HG02973 (cell line): ENCODE data around the gene SPDYC.
A peak's percentile ranks its signal among the peaks of the same experiment; 100 is the strongest.

Source experiments
- ATAC-seq: cut with Tn5 transposase; IDR thresholded peaks from one replicate; pipeline ENCODE4 v1.9.1; 2021; ENCODE audit warnings: moderate library complexity; ENCODE audit not compliant: unreplicated experiment

The SPDYC gene

GRCh38 chr11:65170058-65170534 is at the start of gene SPDYC:
TSS of gene SPDYC (plus strand) at chr11:65170233. CDS start at chr11:65171358, 1,125 bp downstream.
- no peak for ATAC-seq

- no peak for ATAC-seq
These were observed 49.2 kb upstream of the SPDYC start for GRCh38 chr11:65120831-65121230.

- no peak for ATAC-seq
These were observed 48.6 kb upstream of the SPDYC start for GRCh38 chr11:65121447-65121864.

- peak; percentile 51 for ATAC-seq
These were observed 48.0 kb upstream of the SPDYC start, which contains the start of the genes FAU and MRPL49 for GRCh38 chr11:65121865-65122696. TSS of gene FAU (minus strand) at chr11:65122134. CDS start at chr11:65121813, 321 bp downstream. TSS of gene MRPL49 (plus strand) at chr11:65122321. CDS start at chr11:65122347, 26 bp downstream.

GRCh38 chr11:65124480-65125196 is 45.4 kb upstream of the SPDYC start:
- ATAC-seq = no peak

- no peak for ATAC-seq
These were observed 44.6 kb upstream of the SPDYC start for GRCh38 chr11:65125197-65126056.

- ATAC-seq = no peak
These were observed 43.3 kb upstream of the SPDYC start for GRCh38 chr11:65126624-65127274.

GRCh38 chr11:65127473-65128181 is 42.4 kb upstream of the SPDYC start:
- ATAC-seq = no peak

GRCh38 chr11:65128182-65129145 is 41.6 kb upstream of the SPDYC start:
- ATAC-seq = no peak

- ATAC-seq = no peak
These were observed 40.2 kb upstream of the SPDYC start for GRCh38 chr11:65129649-65130441.

- ATAC-seq = no peak
These were observed 39.2 kb upstream of the SPDYC start for GRCh38 chr11:65130631-65131416.

GRCh38 chr11:65131417-65131776 is 38.6 kb upstream of the SPDYC start:
- no peak for ATAC-seq

- ATAC-seq = no peak
These were observed 38.2 kb upstream of the SPDYC start for GRCh38 chr11:65131895-65132237.

- no peak for ATAC-seq
These were observed 37.6 kb upstream of the SPDYC start for GRCh38 chr11:65132238-65132987.

- ATAC-seq = no peak
These were observed 36.9 kb upstream of the SPDYC start for GRCh38 chr11:65132988-65133700.

- ATAC-seq = no peak
These were observed 36.3 kb upstream of the SPDYC start for GRCh38 chr11:65133724-65134123.
